ENCODE results near the gene CENPF.

CENPF gene

GRCh38 chr1:214712737-214713136 is 109.7 kb downstream of the CENPF start:
- DNase-seq (ENCODE audit: low read depth, low spot score) = no peak

Data from smooth muscle cell of the brain vasculature (primary cell).